HG03469 (cell line): ENCODE results near the gene HMGCL.
"Not testable (repeated sequence)": the region's sequence is repeated elsewhere in the genome, so short reads cannot be mapped to it uniquely, and the experiment has no call there.

ENCODE experiments used
- ATAC-seq: cut with Tn5 transposase; IDR thresholded peaks from one replicate; pipeline ENCODE4 v1.9.1; 2021; ENCODE audit warnings: mild to moderate bottlenecking, moderate library complexity, moderate number of reproducible peaks; ENCODE audit not compliant: unreplicated experiment

The HMGCL gene

DNA sequence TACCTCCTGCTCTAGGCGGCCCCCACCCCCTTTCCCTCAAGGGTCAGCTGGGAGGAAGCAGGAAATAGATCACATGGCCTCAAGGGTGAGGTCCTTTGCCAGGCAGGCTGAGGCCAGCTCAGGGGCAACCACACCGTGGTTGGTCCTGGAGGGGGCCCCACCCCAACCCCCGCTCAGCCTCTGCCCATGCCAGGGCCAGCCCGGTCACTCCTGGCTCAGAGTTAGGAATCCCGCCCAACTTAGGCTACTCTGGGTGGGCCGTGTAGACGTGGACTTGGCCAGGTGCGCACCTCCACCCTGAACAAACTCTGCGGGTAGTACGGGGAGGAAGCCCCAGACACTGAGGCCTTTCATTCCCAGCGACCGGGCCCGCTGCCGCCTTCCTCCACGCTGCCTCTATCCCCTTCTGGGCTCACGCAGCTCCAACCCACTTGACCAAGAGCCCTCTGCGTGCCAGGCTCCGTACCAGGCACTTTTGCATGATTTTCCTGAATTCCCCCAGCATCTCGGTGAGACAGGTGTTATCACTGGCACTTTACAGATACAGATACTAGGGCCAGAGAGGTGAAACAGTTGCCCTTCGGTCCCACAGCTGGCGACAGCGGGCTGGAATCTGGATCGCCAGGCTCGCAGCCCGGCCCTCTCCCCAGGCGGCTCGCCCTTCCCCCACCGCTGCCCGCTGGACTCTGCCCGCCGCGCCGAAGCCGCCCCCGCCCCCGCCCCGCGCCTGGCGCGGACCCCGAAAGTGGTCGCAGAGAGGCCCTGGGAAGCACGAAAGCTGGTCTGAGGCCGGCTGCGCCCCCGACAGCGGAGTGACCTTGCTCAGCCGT is 25.4 kb downstream of the HMGCL start:
- no peak for ATAC-seq

DNA sequence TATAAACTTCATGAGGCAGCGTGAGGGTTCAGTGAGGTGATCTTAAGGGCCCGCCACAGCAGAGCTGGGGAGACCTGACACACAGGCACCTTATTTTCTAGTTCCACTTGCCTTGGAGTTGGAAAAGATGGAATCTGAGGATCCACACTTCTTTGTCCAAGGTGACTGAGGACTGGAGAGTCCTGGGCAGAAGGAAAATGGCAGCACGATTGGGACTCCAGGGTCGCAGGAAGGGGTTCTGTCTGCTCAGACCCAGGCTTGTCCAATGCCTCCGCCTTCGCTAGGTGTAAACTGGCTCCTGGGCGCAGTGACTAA is 26.0 kb downstream of the HMGCL start:
- no peak for ATAC-seq

DNA sequence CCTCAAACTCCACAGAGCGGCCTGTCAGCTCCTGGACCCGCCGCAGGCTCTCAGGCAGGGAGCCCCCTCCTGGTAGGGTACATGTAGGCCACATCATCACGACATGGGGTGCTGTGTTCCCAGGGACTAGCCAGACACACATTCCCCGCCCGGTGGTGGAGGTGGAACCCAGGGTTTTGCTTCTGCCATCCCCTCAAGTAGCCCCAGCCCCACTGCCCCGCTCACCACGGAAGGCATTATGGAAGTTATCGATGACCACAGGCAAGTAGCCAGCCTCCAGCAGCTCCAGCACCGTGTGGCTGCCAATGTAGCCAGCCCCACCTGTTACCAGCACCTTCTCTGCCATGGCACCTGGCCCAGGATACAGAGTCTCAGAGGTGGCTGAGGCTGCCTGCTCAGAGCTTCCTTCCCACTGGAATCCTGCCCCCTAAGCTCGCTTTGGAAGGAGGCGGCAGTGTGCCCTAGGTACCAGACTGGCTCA is 26.5 kb downstream of the HMGCL start:
- ATAC-seq, result no peak

DNA sequence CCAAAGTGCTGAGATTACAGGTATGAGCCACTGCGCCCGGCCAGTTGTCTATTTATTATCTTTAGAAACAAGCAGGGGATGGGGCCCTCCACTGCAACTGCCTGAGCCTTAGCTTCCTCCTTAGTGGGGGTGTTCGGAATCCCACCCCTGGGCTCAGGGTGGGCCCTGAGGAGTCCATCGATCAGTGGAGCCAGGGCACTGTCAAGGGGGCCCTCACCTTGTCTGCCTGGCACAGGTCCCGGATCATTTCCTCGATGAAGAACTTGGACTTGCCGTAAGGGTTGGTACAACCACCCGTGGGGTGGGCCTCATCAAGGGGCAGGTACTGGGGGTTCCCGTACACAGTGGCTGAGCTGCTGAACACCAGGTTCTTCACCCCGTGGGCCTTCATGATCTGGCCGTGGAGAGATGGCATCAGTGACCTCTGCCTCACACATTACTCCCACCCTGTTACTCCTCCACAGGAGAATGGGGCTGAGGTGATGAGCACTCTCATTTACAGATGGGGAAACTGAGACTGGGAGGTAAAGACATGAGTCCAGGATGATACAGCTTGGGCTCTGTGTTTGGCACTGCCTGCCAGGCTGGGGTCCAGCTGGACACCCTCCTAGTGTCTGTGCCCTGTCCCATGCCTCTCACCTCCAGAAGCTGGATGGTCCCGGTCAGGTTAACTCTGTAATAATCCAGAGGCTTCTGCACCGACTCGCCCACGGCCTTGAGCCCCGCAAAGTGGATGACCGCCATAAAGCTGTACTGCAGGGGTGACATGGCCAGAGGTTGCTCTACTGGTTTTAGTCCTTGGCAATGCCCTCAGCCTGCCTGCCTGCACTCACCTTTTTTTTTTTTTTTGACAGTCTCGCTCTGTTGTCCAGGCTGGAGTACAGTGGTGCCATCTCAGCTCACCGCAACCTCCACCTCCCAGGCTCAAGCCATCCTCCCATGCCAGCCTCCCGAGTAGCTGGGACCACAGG is 27.5 kb downstream of the HMGCL start:
- no peak for ATAC-seq

DNA sequence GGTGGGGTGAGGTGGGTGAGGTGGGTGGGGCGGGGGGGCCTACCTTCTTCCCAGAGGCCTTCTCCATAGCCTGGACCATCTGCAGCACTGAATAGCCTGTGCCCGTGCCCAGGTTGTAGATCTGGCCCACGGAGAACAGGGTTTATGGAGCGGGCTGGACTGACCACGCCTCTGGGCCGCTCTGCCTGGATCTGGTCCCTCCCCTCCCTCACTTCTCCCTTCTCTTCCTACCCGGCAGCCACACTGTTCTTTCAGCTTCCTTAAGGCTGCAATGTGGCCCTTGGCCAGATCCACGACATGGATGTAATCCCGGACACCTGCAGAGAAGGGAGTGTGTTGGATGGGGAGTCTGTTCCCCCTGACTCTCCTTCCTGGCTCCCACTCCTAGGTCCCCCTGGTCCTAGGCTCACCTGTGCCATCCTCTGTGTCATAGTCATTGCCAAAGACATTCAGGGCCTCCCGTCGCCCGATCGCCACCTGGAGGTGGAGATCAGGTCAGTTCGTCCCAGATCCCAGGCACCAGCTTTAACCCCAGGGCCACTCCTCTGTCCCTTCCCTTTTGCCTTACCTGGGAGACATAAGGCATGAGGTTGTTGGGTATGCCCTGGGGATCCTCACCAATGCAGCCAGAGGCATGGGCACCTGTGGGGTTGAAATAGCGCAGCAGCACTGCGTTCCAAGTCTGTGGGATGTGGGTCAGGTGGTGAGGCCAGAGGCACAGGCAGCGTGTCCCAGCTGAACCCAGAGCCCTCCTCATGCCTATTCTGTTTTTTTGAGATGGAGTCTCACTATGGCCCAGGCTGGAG is 28.6 kb downstream of the HMGCL start:
- no peak for ATAC-seq

DNA sequence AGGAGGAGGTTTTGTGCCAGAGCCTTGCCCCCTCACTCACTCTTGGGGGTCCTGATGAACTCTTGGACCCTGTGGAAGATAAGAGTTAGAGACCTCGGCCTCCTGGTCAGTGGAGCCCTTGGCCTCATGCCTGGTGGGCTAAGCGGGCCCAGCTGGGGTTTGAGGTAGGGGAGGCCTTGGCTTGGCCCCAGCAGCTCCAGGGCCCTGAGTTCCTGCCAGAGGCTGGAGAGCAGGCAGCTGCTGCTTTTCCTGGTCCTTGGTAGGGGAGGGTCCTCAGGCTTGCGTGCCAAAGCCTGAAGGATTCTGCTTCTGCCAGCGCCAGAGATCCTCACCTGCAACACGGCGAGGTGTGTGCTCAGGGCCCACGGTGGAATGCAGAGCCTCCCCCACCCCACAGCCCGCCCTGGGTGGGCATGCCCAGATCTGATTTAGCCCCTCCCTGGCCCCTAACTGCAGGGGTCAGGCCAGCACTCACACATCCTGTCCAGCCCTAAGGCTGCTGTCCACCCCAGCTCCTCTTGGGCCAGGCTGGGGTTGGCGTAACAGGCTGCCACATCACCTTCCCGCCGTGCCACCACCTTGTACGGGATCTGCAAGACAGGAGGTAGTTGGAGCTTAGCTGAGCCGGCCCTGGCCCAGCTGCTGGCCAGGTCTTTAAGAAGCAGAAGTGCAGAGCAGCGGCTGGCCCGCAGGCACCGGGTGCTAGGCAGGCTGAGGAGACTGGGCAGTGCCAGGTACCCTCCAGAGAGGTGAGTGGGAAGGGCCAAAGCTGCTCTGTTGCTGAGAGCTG is 29.4 kb downstream of the HMGCL start:
- ATAC-seq, result no peak

DNA sequence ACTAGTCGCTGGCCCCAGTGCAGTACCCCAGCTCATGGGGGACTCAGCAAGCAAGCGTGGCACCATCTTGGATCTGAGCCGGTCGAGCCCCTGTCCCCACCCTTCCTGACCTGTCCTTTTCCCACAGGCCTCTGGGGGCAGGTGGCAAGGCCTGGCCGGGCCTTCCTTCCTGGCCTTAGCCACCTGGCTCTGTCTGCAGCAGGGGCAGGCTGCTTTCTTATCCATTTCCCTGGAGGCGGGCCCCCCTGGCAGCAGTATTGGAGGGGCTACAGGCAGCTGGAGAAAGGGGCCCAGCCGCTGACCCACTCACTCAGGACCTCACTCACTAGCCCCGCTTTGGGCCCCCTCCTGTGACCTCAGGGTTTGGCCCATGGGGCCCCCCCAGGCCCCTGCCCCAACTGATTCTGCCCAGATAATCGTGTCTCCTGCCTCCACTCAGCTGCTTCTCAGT is 30.5 kb downstream of the HMGCL start:
- not testable (repeated sequence) for ATAC-seq

DNA sequence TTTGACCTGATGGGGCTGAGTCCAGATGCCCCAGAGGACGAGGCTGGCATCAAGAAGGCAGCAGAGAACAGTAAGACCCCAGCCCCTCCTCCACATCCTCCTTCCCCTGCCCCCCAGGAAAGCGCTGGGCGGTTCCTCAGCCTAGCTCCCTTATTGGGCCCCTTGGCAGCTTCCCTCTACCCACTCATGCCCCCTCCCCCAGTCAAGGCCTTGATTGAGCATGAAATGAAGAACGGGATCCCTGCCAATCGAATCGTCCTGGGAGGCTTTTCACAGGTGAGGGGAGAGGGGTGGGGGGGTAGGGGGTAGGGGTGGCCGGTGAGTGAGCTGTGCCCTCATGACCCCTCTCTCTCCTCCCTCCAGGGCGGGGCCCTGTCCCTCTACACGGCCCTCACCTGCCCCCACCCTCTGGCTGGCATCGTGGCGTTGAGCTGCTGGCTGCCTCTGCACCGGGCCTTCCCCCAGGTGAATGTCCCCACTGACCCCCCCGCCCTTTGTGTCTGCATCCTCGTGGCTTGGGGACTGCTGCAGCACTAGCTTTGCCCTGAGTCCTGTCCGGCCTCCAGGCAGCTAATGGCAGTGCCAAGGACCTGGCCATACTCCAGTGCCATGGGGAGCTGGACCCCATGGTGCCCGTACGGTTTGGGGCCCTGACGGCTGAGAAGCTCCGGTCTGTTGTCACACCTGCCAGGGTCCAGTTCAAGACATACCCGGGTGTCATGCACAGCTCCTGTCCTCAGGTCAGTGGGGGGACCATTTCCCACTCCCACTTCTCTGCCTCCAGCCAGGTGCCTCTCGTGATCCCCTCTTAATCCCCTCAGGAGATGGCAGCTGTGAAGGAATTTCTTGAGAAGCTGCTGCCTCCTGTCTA is 31.1 kb downstream of the HMGCL start:
- no peak for ATAC-seq

DNA sequence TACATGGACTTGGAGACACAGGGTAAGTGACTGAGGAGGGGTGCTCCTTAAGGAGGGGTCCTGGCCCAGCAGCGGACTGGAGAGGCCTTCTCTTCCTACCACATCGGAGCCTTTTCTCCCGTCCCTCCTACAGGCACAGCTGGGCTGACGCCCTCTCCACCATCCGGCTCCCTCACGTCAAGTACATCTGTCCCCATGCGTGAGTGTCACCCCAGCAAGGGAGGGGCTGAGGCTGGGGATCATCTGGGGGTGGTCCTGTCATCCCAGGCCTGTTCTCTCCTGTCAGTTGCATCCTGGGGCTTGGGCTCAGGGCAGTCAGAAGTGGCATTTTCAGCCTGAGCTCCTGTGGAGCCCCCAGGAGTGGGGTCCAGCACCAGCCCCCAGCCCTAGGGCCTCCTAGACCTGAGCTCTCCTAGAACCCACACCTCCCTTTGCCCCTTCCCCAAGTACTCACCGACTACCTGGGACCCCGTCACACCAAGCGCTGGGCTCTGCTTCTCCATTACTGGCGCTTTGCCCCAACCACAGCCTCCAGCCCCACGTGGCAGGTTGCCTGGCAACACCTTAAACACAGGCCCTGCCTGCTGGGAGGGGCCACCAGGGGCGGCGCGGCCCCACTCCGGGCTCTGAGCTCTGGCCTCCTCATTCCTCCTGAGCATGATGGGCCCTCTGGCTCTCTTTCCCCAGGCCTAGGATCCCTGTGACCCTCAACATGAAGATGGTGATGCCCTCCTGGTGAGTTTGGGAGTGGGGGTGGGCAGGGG is 32.0 kb downstream of the HMGCL start:
- ATAC-seq, result no peak

DNA sequence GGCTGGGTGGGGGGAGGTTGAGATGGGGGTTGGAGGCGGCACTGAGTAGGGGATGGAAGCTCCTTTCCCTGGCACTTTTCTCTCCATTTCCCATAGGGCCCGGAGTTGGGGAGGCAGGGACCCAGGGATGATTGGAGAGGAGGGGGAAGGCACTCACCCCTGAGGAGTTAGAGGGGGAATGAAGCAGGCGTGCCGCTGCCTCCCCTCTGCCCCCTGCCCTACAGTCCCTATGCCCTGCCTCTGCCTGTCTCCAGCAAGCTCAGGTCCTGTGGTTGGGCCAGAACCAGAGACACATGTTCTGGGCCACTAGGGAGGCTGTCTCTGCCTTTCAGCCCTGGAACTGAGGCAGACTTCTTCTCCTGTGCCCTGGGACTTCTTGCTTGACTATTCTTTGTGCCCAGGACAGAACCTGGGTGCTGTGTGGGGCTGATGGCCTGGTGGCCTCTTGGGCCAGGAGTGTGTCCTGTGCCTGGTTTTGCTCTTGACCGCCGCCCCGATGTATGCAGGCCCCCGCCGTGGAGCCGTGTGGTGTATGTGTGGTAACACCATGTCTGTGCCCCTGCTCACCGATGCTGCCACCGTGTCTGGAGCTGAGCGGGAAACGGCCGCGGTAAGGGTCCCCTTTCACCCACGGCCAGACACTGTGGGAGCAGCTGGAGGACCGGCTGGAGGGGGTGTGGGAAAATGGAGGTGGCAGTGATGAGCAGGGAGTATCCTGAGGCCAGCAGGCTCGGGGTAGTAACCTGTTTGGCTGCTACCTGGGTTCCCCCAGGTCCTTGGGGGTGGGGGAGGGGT is 32.9 kb downstream of the HMGCL start:
- no peak for ATAC-seq

DNA sequence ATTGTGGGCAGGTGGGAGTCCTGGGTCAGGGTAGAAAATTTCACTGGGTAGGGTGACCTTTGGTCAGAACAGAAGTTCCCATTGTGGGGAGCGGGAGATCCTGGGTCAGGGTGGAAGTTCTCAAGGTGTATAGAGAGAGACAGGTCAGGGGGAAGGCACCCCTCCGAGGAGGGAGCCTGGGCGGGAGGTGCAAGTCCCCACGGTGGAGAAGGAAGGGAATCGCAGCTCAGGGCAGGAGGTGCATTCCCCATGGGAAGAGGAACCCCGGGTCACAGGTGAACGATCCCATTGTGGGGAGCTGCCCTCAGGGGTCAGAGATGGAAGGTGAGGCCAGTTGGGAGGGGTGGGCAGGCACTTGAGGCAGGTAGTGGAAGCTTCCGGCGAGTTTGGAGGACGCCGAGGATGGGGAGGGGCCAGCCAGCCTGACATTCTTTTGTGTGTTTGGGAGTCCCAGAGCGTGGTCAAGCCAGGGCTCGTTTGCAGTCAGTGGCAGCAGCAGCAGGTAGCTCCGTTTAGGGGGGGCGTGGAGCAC is 33.6 kb downstream of the HMGCL start:
- ATAC-seq, result no peak

DNA sequence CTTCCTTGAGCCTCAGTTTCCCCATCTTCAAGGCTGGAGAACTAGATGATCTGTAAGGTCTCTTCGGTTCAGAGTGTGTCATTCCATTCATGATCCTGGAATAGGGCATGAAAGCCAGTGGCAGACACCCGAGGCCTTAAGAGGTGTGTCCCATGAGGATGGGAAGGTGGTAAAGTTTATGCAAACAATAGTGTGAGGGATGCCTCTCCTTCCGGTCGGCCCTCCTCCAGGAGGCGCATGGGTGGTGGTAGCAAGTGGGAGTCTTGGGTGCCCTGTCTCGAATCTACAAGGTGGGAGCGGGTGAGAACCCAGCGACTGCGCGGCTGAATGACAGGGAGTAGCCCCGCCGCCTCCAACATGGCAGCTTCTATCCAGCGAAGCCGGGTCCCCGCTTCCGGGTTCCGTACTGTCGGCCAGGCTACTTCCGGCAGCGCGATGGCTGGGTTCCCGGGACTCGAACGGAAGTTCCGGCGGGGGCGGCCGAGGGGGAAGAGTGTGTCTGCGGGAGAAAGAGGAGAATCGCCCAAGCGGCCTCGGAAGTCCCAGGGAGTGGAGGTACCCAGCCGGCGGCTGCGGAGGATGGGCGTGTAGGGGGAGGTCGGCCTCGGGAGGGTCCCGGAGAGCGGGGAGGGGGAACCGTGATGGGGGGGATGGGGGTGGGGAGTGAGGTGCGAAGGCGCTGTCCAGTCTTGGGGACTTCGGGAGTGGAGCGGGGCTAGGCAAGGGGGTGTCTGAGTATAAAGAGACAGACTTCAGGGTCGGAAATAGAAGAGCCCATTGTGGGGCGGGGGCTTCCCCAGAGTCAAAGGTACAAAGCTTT is 34.3 kb downstream of the HMGCL start, which contains the start of gene LYPLA2:
Gene LYPLA2, plus strand, starts transcription at position 450 of the 820 bp plus-strand sequence. CDS start 1,538 bp downstream, outside the sequence.
- no peak for ATAC-seq

DNA sequence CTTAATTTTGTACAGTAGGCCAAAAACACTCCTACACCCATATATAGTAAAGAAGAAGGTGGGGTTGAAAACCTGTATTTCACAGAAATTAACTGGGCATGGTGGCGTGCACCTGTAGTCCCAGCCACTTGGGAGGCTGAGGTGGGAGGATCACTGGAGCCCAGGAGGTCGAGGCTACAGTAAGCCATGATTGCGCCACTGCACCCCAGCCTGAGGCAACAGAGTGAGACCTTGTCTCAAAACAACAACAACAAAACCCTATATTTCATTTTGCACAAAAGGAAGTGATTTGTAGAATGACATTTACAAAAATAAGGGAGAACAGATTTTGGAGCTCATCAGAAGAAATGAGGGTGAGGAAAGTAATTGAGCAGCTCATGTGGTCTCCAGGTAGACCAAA is 36.5 kb downstream of the HMGCL start:
- ATAC-seq, result no peak

DNA sequence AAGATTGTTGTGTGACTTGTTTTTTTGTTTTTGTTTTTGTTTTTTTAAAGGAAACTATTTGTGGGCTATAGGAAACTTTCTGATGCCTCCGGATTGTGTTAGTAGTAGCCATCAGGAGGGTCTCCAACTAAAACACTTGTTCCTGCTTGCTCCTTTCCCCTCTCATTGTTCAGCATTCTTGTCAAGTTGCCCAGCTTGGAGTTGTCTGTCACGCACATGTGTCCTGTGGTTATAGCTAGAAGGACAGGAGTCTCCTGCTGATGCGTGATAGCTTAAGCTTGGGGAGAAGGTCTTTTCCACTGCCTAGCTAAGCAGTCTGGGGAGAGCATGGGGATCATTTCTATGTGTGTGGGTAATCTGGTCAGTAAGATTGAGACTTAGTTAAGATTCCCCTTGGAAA is 37.5 kb downstream of the HMGCL start:
- no peak for ATAC-seq

DNA sequence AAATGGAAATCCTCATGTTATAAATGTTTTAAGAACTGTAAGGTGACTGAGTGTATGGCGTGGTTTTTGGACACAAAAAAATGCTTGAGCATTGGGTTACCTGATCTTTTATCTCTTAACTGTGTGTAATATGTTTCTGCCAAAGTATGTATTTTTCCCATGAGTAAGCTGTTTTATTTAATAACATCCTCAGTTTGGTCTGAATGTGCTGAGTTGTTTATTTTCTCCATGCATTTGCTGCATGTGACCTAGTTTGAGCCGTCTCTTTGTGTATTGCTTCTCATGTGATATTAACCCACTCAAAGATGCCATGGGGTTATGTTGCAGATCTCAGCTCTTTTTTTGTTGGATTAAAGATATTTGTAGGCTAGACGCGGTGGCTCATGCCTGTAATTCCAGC is 40.4 kb downstream of the HMGCL start:
- ATAC-seq, result no peak

DNA sequence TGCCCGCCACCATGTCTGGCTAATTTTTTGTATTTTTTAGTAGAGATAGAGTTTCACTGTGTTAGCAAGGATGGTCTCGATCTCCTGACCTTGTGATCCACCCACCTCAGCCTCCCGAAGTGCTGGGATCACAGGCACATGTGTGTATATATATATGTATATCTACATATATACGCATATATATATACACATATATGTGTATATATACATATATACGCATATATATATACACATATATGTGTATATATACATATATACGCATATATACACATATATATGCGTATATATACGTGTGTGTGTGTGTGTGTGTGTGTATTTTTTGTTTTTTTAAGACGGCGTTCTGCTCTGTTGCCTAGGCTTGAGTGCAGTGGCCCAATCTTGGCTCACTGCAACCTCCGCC is 42.1 kb downstream of the HMGCL start:
- ATAC-seq, result not testable (repeated sequence)
